Prostate gland (tissue), 2 donors: ENCODE results near the gene LYSMD4. TPM values are rescaled to one million over a fixed set of nuclear protein-coding genes. Genes with fewer than 3 reads are reported as not detected.
A peak's percentile ranks its signal among the peaks of the same experiment; 100 is the strongest.
"Not testable (repeated sequence)": the region's sequence is repeated elsewhere in the genome, so short reads cannot be mapped to it uniquely, and the experiment has no call there.

ENCODE experiments used
- DNase-seq: peaks from one replicate; pipeline ENCODE4 v3.0.0-alpha.2; 2019; ENCODE audit warnings: low spot score
- H3K27ac ChIP-seq, 2 donors: fragments of 200-600 bp; sonication (generic); 2 replicates each; pipeline ENCODE4 v1.5.1; 2017 to 2019
- H3K27me3 ChIP-seq: fragments of 200-600 bp; sonication (generic); replicated peaks from 2 replicates; pipeline ENCODE4 v1.5.1; 2019; ENCODE audit not compliant: insufficient read depth
- H3K36me3 ChIP-seq, 2 donors: fragments of 200-600 bp; sonication (generic); 1 replicate in 1 of 2; 2 replicates in 1 of 2; pipeline versions ENCODE4 v1.5.1 to v1.8.1; 2017 to 2019
- H3K4me1 ChIP-seq: fragments of 200-600 bp; sonication (generic); replicated peaks from 2 replicates; pipeline ENCODE4 v1.5.1; 2019
- H3K4me3 ChIP-seq, 2 donors: fragments of 200-600 bp; sonication (generic); 2 replicates each; pipeline ENCODE4 v1.5.1; 2017 to 2019
- H3K9me3 ChIP-seq: fragments of 200-600 bp; sonication (generic); 2 replicates; pipeline ENCODE4 v1.5.1; 2017
- CTCF ChIP-seq, 4 experiments: fragments of 200-600 bp in 2 of 4; fragments of 450-650 bp in 2 of 4; sonication (generic) in 2 of 4; IDR thresholded peaks; 1 replicate in 3 of 4; 2 replicates in 1 of 4; pipeline ENCODE4 v1.5.1; 2016 to 2019; ENCODE audit warnings: antibody characterized with exemption in 4 of 4, mild to moderate bottlenecking in 2 of 4, moderate library complexity in 2 of 4
- POLR2A ChIP-seq: fragments of 450-650 bp; IDR thresholded peaks from one replicate; pipeline ENCODE4 v1.6.1; 2016; ENCODE audit warnings: antibody characterized with exemption, mild to moderate bottlenecking
- POLR2AphosphoS5 ChIP-seq: sonication (generic); formaldehyde crosslinking; IDR thresholded peaks from one replicate; pipeline ENCODE4 v1.6.1; 2017; ENCODE audit warnings: antibody characterized with exemption
- WGBS: methylation state at CpG from one replicate; pipeline ENCODE4 v1.1.5; 2018; 5-methylcytosine and 5-hydroxymethylcytosine counted together
- intact Hi-C: fragments of 100-400 bp; cut with DNase I; formaldehyde crosslinking; loops from one replicate; pipeline ENCODE4 v1.14.2; 2022
- total RNA-seq, 2 donors: library from RNA; depleted of rRNA; stranded (reverse); fragments of >200 nt; gene quantifications; one replicate each; pipeline ENCODE4 v1.1.0, GENCODE V29; 2016

LYSMD4 gene
- total RNA-seq = 10 to 100 TPM in 1 of 2 donors, 1 to 10 TPM in 1; 2.7 to 21.1 TPM

- Histone ChIP-seq H3K4me3 (peak within 1 kb of the TSS; percentile 93 to 94), H3K4me1 (peaks cover 3% of the 10 kb centered on the region), H3K27ac (peak within 1 kb of the TSS; percentile 78 to 81), H3K27me3 (no peaks in the 10 kb centered on the region), H3K36me3 (no peaks in the 10 kb centered on the region), H3K9me3 (no peaks in the 10 kb centered on the region)
- intact Hi-C loops = no loop called here
- TF ChIP-seq POLR2A (peak; percentile 79), POLR2AphosphoS5 (peak; percentile 74), CTCF (IDR thresholded peaks at IDR 0.05) (peak in 2 of 4 experiments; percentile 24 to 31)
- peak; percentile 98 for DNase-seq
- WGBS = 46% methylated on average over 11 of the region's 69 CpGs
Measured at GRCh38 chr15:99733268-99734039, at the start of gene LYSMD4. Gene LYSMD4 (minus strand): TSS chr15:99733437. CDS start chr15:99731999, 1,438 bp downstream.

GRCh38 chr15:99782029-99782428, 48.8 kb upstream of the LYSMD4 start:
- intact Hi-C loops = not testable (repeated sequence)
- 38% methylated on average over 2 of the region's 4 CpGs for WGBS

GRCh38 chr15:99777144-99777543, 43.9 kb upstream of the LYSMD4 start:
- intact Hi-C loops = no loop called here
- TF ChIP-seq CTCF (IDR thresholded peaks at IDR 0.05) (no peak), POLR2A (no peak), POLR2AphosphoS5 (no peak)
- Histone ChIP-seq H3K27me3 (no peaks in the 10 kb centered on the region), H3K27ac (no peak overlapping the region), H3K4me3 (no peak overlapping the region), H3K4me1 (no peaks in the 10 kb centered on the region), H3K36me3 (no peaks in the 10 kb centered on the region), H3K9me3 (no peaks in the 10 kb centered on the region)
- no peak for DNase-seq
- 100% methylated on average over 1 of the region's 1 CpG for WGBS

More at GRCh38 chr15:99782029-99782428, 48.8 kb upstream of the LYSMD4 start:
- not testable (repeated sequence) for DNase-seq, H3K4me1 ChIP-seq, H3K4me3 ChIP-seq, H3K36me3 ChIP-seq, H3K27ac ChIP-seq, H3K27me3 ChIP-seq, H3K9me3 ChIP-seq

GRCh38 chr15:99764522-99764921, 31.3 kb upstream of the LYSMD4 start:
- DNase-seq = no peak
- 69% methylated on average over 3 of the region's 3 CpGs for WGBS
- TF ChIP-seq POLR2AphosphoS5 (no peak), CTCF (IDR thresholded peaks at IDR 0.05) (no peak), POLR2A (no peak)
- intact Hi-C loops = no loop called here
- Histone ChIP-seq H3K27me3 (no peaks in the 10 kb centered on the region), H3K27ac (no peak overlapping the region), H3K9me3 (no peaks in the 10 kb centered on the region), H3K36me3 (no peaks in the 10 kb centered on the region), H3K4me3 (no peak overlapping the region), H3K4me1 (no peaks in the 10 kb centered on the region)

GRCh38 chr15:99763827-99764226, 30.6 kb upstream of the LYSMD4 start:
- H3K4me3 ChIP-seq = no peak overlapping the region
- H3K36me3 ChIP-seq = no peaks in the 10 kb centered on the region
- WGBS = 87% methylated on average over 2 of the region's 2 CpGs
- H3K27me3 ChIP-seq = no peaks in the 10 kb centered on the region
- H3K4me1 ChIP-seq = no peaks in the 10 kb centered on the region
- intact Hi-C loops = no loop called here
- H3K9me3 ChIP-seq = no peaks in the 10 kb centered on the region
- no peak for TF ChIP-seq POLR2A
- no peak for TF ChIP-seq CTCF (IDR thresholded peaks at IDR 0.05)
- TF ChIP-seq POLR2AphosphoS5 = no peak
- H3K27ac ChIP-seq = no peak overlapping the region
- DNase-seq = no peak
